Measurements from ENCODE around the gene SELL. TPM values are rescaled to one million over a fixed set of nuclear protein-coding genes. Genes with fewer than 3 reads are reported as not detected.
"Not testable (repeated sequence)": the region's sequence is repeated elsewhere in the genome, so short reads cannot be mapped to it uniquely, and the experiment has no call there.

The SELL gene
- total and polyA plus RNA-seq, 7 donors = 0.55 to 62.9 (median 1.5) TPM

- Histone ChIP-seq H3K36me3 (no peaks in the 10 kb centered on the region), H3K27me3 (no peaks in the 10 kb centered on the region), H3K9me3 (no peaks in the 10 kb centered on the region), H3K4me1 (no peaks in the 10 kb centered on the region), H3K4me3 (no peak overlapping the region), H3K27ac (no peak overlapping the region)
- intact Hi-C loops (cut with DNase I) = no loop called here
- TF ChIP-seq POLR2AphosphoS5 (IDR thresholded peaks at IDR 0.05) (no peak), POLR2A (IDR thresholded peaks at IDR 0.05) (no peak), CTCF (IDR thresholded peaks at IDR 0.05) (no peak), EP300 (IDR thresholded peaks at IDR 0.05) (no peak)
- no peak for DNase-seq
- WGBS, 2 donors = 14 to 56% methylated on average over 4 of the region's 4 CpGs
Observed at GRCh38 chr1:169724168-169724567, 12.7 kb upstream of the SELL start.

- no peak overlapping the region for H3K4me3 ChIP-seq
- intact Hi-C loops (cut with DNase I) = no loop called here
- no peaks in the 10 kb centered on the region for H3K4me1 ChIP-seq
- DNase-seq = no peak
- no peaks in the 10 kb centered on the region for H3K9me3 ChIP-seq
- H3K36me3 ChIP-seq = no peaks in the 10 kb centered on the region
- no peak overlapping the region for H3K27ac ChIP-seq
- TF ChIP-seq POLR2A (IDR thresholded peaks at IDR 0.05) (no peak), EP300 (IDR thresholded peaks at IDR 0.05) (no peak), POLR2AphosphoS5 (IDR thresholded peaks at IDR 0.05) (no peak)
- WGBS, 2 donors = 59 to 81% methylated on average over 2 of the region's 2 CpGs
- H3K27me3 ChIP-seq = no peaks in the 10 kb centered on the region
Observed at GRCh38 chr1:169723763-169724162, 12.3 kb upstream of the SELL start.

- no peaks in the 10 kb centered on the region for H3K36me3 ChIP-seq
- DNase-seq = no peak
- no peak overlapping the region for H3K27ac ChIP-seq
- H3K9me3 ChIP-seq = no peaks in the 10 kb centered on the region
- TF ChIP-seq CTCF (IDR thresholded peaks at IDR 0.05) = no peak
- no peak for TF ChIP-seq EP300 (IDR thresholded peaks at IDR 0.05)
- no peak for TF ChIP-seq POLR2A (IDR thresholded peaks at IDR 0.05)
- TF ChIP-seq POLR2AphosphoS5 (IDR thresholded peaks at IDR 0.05) = no peak
- H3K4me3 ChIP-seq = no peak overlapping the region
- no peaks in the 10 kb centered on the region for H3K4me1 ChIP-seq
- intact Hi-C loops (cut with DNase I) = no loop called here
- no peaks in the 10 kb centered on the region for H3K27me3 ChIP-seq
Observed at GRCh38 chr1:169722779-169723178, 11.4 kb upstream of the SELL start.

- DNase-seq; H3K27me3 ChIP-seq; intact Hi-C loops (cut with DNase I); H3K4me3 ChIP-seq; H3K9me3 ChIP-seq; H3K27ac ChIP-seq; H3K36me3 ChIP-seq; H3K4me1 ChIP-seq: not testable (repeated sequence)
- 73 to 91% methylated on average over 2 of the region's 2 CpGs for WGBS, 2 donors
Observed at GRCh38 chr1:169715100-169715499, 3.7 kb upstream of the SELL start.

GRCh38 chr1:169713090-169713489 is 1.7 kb upstream of the SELL start:
- H3K27me3 ChIP-seq; H3K4me3 ChIP-seq; intact Hi-C loops (cut with DNase I); H3K9me3 ChIP-seq; H3K4me1 ChIP-seq; H3K36me3 ChIP-seq; DNase-seq; H3K27ac ChIP-seq: not testable (repeated sequence)
- WGBS, 2 donors = 89 to 94% methylated on average over 5 of the region's 5 CpGs

- H3K4me1 ChIP-seq = peaks cover 0 to 6% (median 0%) of the 10 kb centered on the region in 4 donors
- H3K4me3 ChIP-seq = no peak overlapping the region
- H3K27me3 ChIP-seq = no peaks in the 10 kb centered on the region
- no peaks in the 10 kb centered on the region for H3K36me3 ChIP-seq
- no peaks in the 10 kb centered on the region for H3K9me3 ChIP-seq
- DNase-seq = no peak
- intact Hi-C loops (cut with DNase I) = no loop called here
- no peak overlapping the region for H3K27ac ChIP-seq
- WGBS, 2 donors = 85 to 96% methylated on average over 2 of the region's 2 CpGs
- TF ChIP-seq EP300 (IDR thresholded peaks at IDR 0.05) = no peak
- peak in 1 of 4 experiments; percentile 2 for TF ChIP-seq CTCF (IDR thresholded peaks at IDR 0.05)
Observed at GRCh38 chr1:169712309-169712631, 850 bp upstream of the SELL start.

Data from sigmoid colon (tissue), 7 donors.